ENCODE data around the gene IPCEF1. TPM values are rescaled to one million over a fixed set of nuclear protein-coding genes. Genes with fewer than 3 reads are reported as not detected.

The IPCEF1 gene
- polyA plus RNA-seq, 1 donor (not counting 4 experiments of a cell fraction or from before 2014, with no cell fraction given): 0.21 TPM

DNA sequence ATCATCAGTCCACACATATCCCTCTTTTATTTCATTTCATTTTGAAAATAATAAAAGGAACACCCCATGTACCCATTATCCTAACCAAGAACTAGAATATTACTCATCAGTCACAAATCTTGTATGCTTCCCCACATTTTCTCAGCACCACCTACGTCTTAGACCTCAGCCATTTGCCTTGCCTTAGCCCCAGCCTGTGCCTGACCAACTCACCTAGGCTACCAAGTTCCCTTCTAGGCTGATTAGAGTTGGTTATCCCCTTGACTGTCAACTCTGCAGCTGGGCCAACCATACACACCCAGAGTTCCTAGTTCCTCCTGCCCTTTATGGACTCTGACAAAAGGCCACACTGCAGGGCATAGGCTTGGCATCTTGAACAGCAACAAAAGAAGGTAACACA, 33.4 kb upstream of the IPCEF1 start:
- no peak for FAIRE-seq

DNA sequence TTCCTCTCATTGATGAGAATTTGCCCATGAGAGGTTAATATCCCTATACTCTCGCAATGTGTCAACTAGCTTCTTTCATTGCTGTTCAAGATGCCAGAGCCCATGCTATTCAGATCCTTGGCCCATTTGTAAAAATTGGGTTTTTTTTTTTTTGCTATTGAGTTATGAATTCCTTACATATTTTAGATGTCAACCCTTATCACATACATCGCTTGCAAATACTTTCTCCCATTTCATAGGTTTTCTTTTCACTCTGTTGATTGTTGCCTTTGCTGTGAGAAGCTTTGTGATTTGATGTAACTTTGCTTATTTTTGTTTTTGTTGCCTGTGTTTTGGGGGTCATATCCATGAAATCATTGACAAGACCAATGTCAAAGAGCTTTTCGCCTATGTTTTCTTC, 32.2 kb upstream of the IPCEF1 start:
- dilution Hi-C loops (cut with MboI; ENCODE audit: extremely low pct_ligation_motif_present, low sequenced_read_pairs): no loop called here
- H3K9me3 ChIP-seq (ENCODE audit: control insufficient read depth, low read depth, low read length): peaks cover 2% of the 10 kb centered on the region
- no peak for FAIRE-seq

More for the DNA sequence above, 33.4 kb upstream of the IPCEF1 start:
- Histone ChIP-seq H3K27me3 (ENCODE audit: control insufficient read depth, extremely low read depth, insufficient read depth, low read length) (no peaks in the 10 kb centered on the region), H3K9me3 (ENCODE audit: control insufficient read depth, low read depth, low read length) (peaks cover 2% of the 10 kb centered on the region), H3K79me2 (ENCODE audit: control insufficient read depth, insufficient read depth, low read length) (no peaks in the 10 kb centered on the region), H2AFZ (ENCODE audit: control insufficient read depth, low read length) (no peak overlapping the region), H3K27ac (ENCODE audit: control insufficient read depth, insufficient read depth, low read length) (no peak overlapping the region), H3K4me1 (ENCODE audit: control insufficient read depth, extremely low read depth, insufficient read depth, low read length) (peaks cover 9% of the 10 kb centered on the region), H4K20me1 (ENCODE audit: control insufficient read depth, extremely low read depth, insufficient read depth, low read length) (no peaks in the 10 kb centered on the region), H3K4me3 (ENCODE audit: control insufficient read depth in 2 of 3, extremely low read depth in 1 of 3, insufficient read depth in 2 of 3, low read depth in 1 of 3, low read length in 3 of 3) (no peak overlapping the region), H3K9me1 (ENCODE audit: control insufficient read depth, extremely low read depth, insufficient read depth, low read length) (no peaks in the 10 kb centered on the region), H3K36me3 (ENCODE audit: control insufficient read depth in 2 of 2, extremely low read depth in 1 of 2, insufficient read depth in 2 of 2, low read length in 2 of 2) (no peaks in the 10 kb centered on the region), H3K4me2 (ENCODE audit: control insufficient read depth, extremely low read depth, insufficient read depth, low read depth, low read length) (no peak overlapping the region), H3K9ac (ENCODE audit: control insufficient read depth, extremely low read depth, insufficient read depth, low read length) (no peak overlapping the region)
- DNase-seq (ENCODE audit: low read depth, low spot score): no peak
- dilution Hi-C loops (cut with MboI; ENCODE audit: extremely low pct_ligation_motif_present, low sequenced_read_pairs): no loop called here
- TF ChIP-seq, protein P1, sequence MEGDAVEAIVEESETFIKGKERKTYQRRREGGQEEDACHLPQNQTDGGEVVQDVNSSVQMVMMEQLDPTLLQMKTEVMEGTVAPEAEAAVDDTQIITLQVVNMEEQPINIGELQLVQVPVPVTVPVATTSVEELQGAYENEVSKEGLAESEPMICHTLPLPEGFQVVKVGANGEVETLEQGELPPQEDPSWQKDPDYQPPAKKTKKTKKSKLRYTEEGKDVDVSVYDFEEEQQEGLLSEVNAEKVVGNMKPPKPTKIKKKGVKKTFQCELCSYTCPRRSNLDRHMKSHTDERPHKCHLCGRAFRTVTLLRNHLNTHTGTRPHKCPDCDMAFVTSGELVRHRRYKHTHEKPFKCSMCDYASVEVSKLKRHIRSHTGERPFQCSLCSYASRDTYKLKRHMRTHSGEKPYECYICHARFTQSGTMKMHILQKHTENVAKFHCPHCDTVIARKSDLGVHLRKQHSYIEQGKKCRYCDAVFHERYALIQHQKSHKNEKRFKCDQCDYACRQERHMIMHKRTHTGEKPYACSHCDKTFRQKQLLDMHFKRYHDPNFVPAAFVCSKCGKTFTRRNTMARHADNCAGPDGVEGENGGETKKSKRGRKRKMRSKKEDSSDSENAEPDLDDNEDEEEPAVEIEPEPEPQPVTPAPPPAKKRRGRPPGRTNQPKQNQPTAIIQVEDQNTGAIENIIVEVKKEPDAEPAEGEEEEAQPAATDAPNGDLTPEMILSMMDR (optimal IDR thresholded peaks at IDR 0.05 in 1 of 3, IDR thresholded peaks at IDR 0.05 in 1 of 3, conservative IDR thresholded peaks at IDR 0.05 in 1 of 3; ENCODE audit: extremely low read depth in 1 of 3, insufficient read depth in 2 of 3, low read length in 3 of 3): no peak
- TF ChIP-seq EZH2 (IDR thresholded peaks at IDR 0.05; ENCODE audit: low read length): no peak

More for the DNA sequence above, 32.2 kb upstream of the IPCEF1 start:
- Histone ChIP-seq H3K36me3 (ENCODE audit: control insufficient read depth in 2 of 2, extremely low read depth in 1 of 2, insufficient read depth in 2 of 2, low read length in 2 of 2) (no peaks in the 10 kb centered on the region), H4K20me1 (ENCODE audit: control insufficient read depth, extremely low read depth, insufficient read depth, low read length) (no peaks in the 10 kb centered on the region), H3K9me1 (ENCODE audit: control insufficient read depth, extremely low read depth, insufficient read depth, low read length) (no peaks in the 10 kb centered on the region), H3K4me2 (ENCODE audit: control insufficient read depth, extremely low read depth, insufficient read depth, low read depth, low read length) (no peak overlapping the region), H3K27ac (ENCODE audit: control insufficient read depth, insufficient read depth, low read length) (no peak overlapping the region), H3K79me2 (ENCODE audit: control insufficient read depth, insufficient read depth, low read length) (no peaks in the 10 kb centered on the region), H3K4me3 (ENCODE audit: control insufficient read depth in 2 of 3, extremely low read depth in 1 of 3, insufficient read depth in 2 of 3, low read depth in 1 of 3, low read length in 3 of 3) (no peak overlapping the region), H3K27me3 (ENCODE audit: control insufficient read depth, extremely low read depth, insufficient read depth, low read length) (no peaks in the 10 kb centered on the region), H3K9ac (ENCODE audit: control insufficient read depth, extremely low read depth, insufficient read depth, low read length) (no peak overlapping the region), H2AFZ (ENCODE audit: control insufficient read depth, low read length) (no peak overlapping the region), H3K4me1 (ENCODE audit: control insufficient read depth, extremely low read depth, insufficient read depth, low read length) (peaks cover 9% of the 10 kb centered on the region)
- TF ChIP-seq, protein P1 (optimal IDR thresholded peaks at IDR 0.05 in 1 of 3, IDR thresholded peaks at IDR 0.05 in 1 of 3, conservative IDR thresholded peaks at IDR 0.05 in 1 of 3; ENCODE audit: extremely low read depth in 1 of 3, insufficient read depth in 2 of 3, low read length in 3 of 3): no peak
- TF ChIP-seq EZH2 (IDR thresholded peaks at IDR 0.05; ENCODE audit: low read length): no peak
- no peak for DNase-seq (ENCODE audit: low read depth, low spot score)

Data from keratinocyte (primary cell).